ENCODE data around the gene SHQ1.
"Not testable (repeated sequence)": the region's sequence is repeated elsewhere in the genome, so short reads cannot be mapped to it uniquely, and the experiment has no call there.

SHQ1 gene

DNA sequence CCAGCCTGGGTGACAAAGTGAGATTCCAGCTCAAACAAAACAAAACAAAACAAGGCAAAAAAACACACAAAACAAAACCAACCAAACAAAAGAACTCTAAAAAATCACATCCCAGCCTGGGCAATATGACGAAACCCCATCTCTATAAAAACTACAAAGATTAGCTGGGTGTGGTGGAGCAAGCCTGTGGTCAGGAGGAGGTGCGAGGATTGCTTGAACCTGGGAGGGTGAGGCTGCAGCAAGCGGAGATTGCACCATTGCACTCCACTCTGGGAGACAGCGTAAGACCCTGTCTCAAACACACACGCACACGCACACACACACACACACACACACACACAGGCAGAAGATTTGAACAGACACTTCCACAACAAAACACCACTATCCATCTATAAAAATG, 99.6 kb downstream of the SHQ1 start:
- no peak for DNase-seq (ENCODE audit: low spot score)

DNA sequence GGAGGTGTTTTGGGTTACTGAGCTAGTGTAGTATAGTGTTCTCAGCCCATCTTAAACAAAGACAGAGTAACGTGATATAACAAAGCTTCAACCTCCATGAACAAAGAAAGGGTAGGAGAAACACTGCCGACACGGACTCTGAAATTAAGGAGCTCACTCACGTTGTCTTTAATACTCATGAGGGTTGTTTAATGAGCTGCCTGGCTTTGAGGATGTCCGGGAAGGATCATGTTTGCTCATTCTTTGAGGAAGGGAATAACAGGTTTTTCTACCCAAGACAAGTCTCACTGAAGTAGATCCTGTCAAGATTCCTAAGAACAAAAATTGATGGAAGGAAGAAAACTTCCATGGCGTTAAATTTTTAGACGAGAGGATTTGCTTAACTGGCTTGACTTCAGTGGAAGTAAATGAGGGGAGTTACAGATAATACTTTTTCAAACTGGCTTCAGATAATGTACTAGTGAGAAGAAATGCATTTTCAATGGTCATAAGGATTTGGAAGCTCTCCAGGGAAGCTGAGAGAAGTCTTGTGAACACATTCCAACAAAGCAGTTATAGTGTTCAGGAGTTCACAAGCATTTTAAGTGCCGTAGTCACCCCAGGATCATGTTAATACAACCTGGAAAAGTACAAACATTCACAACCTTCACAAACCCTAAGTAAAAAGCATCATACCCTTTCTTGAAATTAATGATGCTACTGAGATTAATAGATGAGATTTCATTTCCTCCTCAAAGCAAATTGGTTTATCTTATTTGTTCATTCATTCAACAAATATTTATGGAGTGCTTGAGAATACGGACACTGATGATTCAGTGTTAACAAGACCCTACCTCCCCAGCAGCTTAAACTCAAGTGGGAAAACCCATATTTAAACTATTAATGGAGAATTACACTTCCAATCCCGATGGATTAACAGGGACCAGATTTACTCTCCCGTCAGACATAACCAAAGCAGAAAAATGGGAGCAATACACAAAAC, 101.5 kb downstream of the SHQ1 start:
- no peak for DNase-seq (ENCODE audit: low spot score)

GRCh38 chr3:72745146-72745999, 102.9 kb downstream of the SHQ1 start:
- DNase-seq (ENCODE audit: low spot score), result no peak

DNA sequence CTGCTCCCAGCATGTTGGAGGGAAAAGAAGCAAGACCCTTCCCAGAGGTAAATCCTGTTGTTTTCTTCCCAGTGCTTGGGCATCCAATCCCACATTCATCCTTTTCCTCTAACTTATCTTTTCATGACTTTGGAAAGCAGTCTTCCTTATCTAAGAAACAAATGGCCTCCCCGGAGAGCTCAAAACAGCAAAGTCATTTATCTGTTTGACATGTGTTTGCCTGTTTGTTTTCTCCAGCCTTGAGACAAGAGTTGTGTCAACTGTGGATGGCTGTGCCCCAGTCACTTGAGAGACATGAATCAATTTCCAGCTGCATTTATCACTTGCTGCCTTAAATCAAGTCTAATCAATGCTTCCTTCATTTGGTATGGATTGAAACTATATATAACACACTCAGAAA, 103.9 kb downstream of the SHQ1 start:
- no peak for DNase-seq (ENCODE audit: low spot score)

- DNase-seq (ENCODE audit: low spot score), result no peak
Observed at GRCh38 chr3:72739531-72740466, 108.4 kb downstream of the SHQ1 start.

GRCh38 chr3:72738752-72739530, 109.3 kb downstream of the SHQ1 start:
- peak; percentile 65 for DNase-seq (ENCODE audit: low spot score)

- not testable (repeated sequence) for DNase-seq (ENCODE audit: low spot score)
Observed at GRCh38 chr3:72735072-72735471, 113.2 kb downstream of the SHQ1 start.

GRCh38 chr3:72733676-72734075, 114.6 kb downstream of the SHQ1 start:
- DNase-seq (ENCODE audit: low spot score), result no peak

DNA sequence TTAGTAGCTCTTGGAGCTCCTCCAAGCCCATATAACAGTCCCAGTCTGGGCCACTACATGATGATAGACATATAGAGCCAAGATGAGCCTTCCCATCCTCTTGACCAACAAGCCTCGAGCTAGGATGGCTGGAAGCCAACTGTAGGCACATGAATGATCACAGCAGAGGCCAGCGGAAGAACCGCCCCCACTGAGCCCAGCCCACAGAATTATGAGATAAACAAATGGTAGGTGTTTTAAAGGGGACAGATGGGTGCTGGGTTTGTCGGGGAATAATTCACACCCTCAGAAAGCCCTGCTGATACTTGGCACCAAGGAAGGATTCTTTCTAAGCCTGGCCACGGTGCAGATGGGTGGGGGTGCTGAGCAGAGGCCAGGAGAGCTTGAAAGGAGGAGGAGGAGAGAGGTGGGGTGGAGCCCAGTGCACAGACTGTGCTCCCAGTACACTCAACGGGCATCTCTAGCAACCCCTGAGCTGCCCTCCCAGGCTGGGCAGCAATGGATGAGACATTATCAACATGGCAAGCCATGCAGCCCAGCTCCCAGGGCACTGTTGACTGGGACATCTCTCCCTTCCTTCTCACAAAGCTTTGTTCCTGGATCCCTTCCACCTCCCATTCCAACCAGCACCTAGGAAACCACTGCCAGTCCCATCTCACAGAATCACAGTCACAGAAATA, 115.4 kb downstream of the SHQ1 start:
- DNase-seq (ENCODE audit: low spot score), result not testable (repeated sequence)

- DNase-seq (ENCODE audit: low spot score), result no peak
Observed at GRCh38 chr3:72728958-72729467, 119.2 kb downstream of the SHQ1 start.

DNA sequence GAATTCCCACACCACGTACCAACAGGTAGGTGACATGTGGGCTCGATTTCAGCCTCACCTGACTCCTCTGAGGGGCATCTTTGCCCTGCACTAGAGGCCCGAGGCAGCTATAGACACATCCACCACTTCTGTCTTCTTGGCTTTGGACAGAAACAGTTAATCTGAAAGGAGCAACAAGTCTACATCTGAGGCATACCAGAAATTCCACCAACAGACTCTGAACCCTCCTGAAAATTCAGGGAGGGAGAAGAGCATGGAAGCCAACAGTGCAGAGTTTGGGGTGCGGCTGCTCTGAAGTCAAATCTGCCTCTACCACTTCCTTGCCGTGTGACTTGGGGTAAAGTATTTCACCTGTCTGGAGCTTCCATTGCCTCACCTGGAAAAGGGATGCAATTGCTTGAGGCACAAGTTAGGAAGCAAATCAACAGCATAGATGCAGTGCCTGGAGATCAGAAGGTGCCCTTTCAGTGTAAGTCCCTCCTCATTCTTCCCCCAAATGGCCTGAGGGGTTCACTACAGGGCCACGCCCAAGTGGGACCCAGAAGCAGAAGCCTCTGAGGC, 119.8 kb downstream of the SHQ1 start:
- no peak for DNase-seq (ENCODE audit: low spot score)

DNA sequence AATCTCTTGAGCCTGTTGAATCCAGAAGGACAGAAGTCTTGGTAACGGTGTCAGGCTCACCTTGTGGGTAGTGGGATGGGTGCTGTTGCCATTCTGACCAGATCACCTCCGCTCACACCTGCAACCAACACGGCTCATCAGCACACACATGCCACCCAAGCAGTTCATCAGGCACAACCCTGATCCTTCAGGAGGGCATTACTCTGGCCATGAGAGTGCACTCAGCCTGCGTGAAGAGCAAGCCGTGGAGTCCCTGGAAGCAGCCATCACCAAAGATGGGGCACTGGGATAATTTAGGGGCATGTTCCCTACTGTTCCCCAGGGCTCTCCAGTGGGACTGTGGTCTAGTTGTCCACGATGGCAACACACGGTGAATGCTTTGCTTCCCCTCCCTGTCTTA, 120.5 kb downstream of the SHQ1 start:
- no peak for DNase-seq (ENCODE audit: low spot score)

GRCh38 chr3:72727172-72727571, 121.1 kb downstream of the SHQ1 start:
- DNase-seq (ENCODE audit: low spot score), result no peak

- DNase-seq (ENCODE audit: low spot score), result no peak
Observed at GRCh38 chr3:72725229-72725628, 123.0 kb downstream of the SHQ1 start.

DNA sequence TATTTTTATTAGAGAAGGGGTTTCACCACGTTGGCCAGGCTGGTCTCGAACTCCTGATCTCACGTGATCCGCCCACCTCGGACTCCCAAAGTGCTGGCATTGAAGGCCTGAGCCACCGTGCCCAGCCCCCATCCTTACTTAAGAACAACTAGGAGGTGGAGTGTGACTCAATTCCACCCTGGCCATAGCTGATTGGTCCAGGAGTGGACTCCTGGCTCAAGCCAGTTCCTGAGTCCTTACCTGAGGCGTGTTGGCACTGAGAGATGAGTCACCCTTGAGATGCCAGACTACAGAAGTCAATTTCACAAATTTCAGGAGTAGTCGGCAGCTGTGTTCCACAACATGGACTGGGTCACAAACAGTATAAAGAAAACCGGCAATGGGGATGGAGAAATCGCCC, 124.2 kb downstream of the SHQ1 start:
- no peak for DNase-seq (ENCODE audit: low spot score)

DNA sequence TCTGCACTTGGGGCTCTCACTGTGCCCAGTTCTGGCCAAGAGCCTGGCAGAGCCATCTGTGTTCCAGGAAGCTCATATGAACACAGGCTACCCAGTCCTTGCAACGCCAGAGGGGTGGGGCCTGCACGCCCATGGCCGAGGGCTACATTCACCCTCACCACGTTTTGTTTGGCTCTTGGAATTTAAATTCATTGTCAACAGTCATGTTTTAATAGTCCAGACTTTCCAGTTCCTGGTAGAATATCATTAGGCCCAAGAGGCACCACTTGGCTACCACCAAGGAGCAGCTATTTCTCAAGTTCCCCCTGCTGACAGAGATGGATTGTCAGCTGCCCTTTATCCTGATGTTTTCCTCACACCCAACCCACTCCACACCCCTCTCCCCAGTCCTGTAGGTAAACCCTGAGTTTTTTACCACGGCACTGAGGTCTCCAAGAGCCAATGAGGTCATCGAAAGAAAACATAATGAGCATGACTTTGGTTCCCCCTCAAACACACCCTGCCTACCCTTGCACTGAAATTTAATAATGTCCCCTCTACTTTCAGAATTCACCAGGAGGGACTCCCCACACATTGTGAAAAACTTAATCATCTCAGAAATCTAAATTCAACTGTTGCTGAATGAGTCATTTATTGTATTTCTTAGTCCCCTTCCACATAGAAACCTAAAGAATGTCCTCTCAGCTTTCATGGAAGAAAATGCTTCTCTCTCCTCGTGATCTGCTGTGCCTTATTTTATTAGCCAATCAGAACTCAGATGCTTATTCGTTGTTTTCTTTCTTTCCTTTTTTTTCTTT, 125.1 kb downstream of the SHQ1 start:
- DNase-seq (ENCODE audit: low spot score), result no peak

GRCh38 chr3:72721683-72722381, 126.4 kb downstream of the SHQ1 start:
- DNase-seq (ENCODE audit: low spot score), result no peak

- DNase-seq (ENCODE audit: low spot score), result no peak
Observed at GRCh38 chr3:72720566-72720965, 127.7 kb downstream of the SHQ1 start.
